MCF 10A (cell line): ENCODE results near the gene ZNF653. TPM values are rescaled to one million over a fixed set of nuclear protein-coding genes. Genes with fewer than 3 reads are reported as not detected.

ENCODE experiments used
- BruUV-seq: library from RNA; stranded (reverse); fragments of 400-500 nt; replicated peaks from 2 replicates; lab custom pipeline; 2021; lab: Mats Ljungman, UMichigan
- CTCF ChIA-PET: fragments of 300-600 bp; sonication (Branson Sonifier 250); formaldehyde crosslinking; extraction: SDS; loops from one replicate; lab custom pipeline; 2021; ENCODE audit warnings: antibody characterized with exemption, inconsistent platforms; lab: Yijun Ruan, JAX
- POLR2A ChIA-PET: fragments of 300-600, 350-650 bp; sonication (Branson Sonifier 250); formaldehyde crosslinking; extraction: SDS; loops from one replicate; lab custom pipeline; 2020; ENCODE audit warnings: antibody characterized with exemption, inconsistent platforms; lab: Yijun Ruan, JAX
- DNase-seq: peaks from one replicate; pipeline ENCODE4 v3.0.0-alpha.2; 2018; ENCODE audit not compliant: unreplicated experiment
- H3K27ac Mint-ChIP-seq: one replicate; pipeline ENCODE4 v1.8.0; 2022; ENCODE audit warnings: mild to moderate bottlenecking, low read depth, mixed read lengths; ENCODE audit not compliant: unreplicated experiment
- H3K27me3 Mint-ChIP-seq: one replicate; pipeline ENCODE4 v1.8.0; 2022; ENCODE audit warnings: mixed read lengths; ENCODE audit not compliant: insufficient read depth, unreplicated experiment
- H3K36me3 Mint-ChIP-seq: one replicate; pipeline ENCODE4 v1.8.0; 2022; ENCODE audit warnings: mild to moderate bottlenecking, moderate library complexity, mixed read lengths; ENCODE audit not compliant: insufficient read depth, unreplicated experiment
- H3K4me1 Mint-ChIP-seq: one replicate; pipeline ENCODE4 v1.8.0; 2022; ENCODE audit warnings: mixed read lengths; ENCODE audit not compliant: insufficient read depth, unreplicated experiment
- H3K4me3 Mint-ChIP-seq: one replicate; pipeline ENCODE4 v1.8.0; 2022; ENCODE audit warnings: mild to moderate bottlenecking, moderate library complexity, mixed read lengths; ENCODE audit not compliant: unreplicated experiment
- H3K9me3 Mint-ChIP-seq: one replicate; pipeline ENCODE4 v1.8.0; 2022; ENCODE audit warnings: mixed read lengths; ENCODE audit not compliant: unreplicated experiment
- CTCF ChIP-seq: fragments of 200-600 bp; IDR thresholded peaks from one replicate; pipeline ENCODE4 v1.8.0; 2022; ENCODE audit warnings: antibody characterized with exemption, mild to moderate bottlenecking; ENCODE audit not compliant: unreplicated experiment
- intact Hi-C: fragments of 100-400 bp; cut with micrococcal nuclease; formaldehyde crosslinking; loops from 2 replicates; pipeline ENCODE4 v1.14.1; 2022
- total RNA-seq: library from RNA; stranded (reverse); gene quantifications from 2 replicates; pipeline ENCODE4 v1.2.3, GENCODE V29; 2022

Gene ZNF653
- total RNA-seq, 1 experiment from 2014 or later: 7.7 TPM

- Mint-ChIP-seq H3K4me1 (no peaks in the 10 kb centered on the region), H3K9me3 (no peaks in the 10 kb centered on the region), H3K27me3 (no peaks in the 10 kb centered on the region), H3K27ac (peak overlapping the region; percentile 36), H3K36me3 (peaks cover 14% of the 10 kb centered on the region), H3K4me3 (no peak overlapping the region)
- intact Hi-C loops: loop anchor here (5.0 kb wide), 1 partner anchor 648 kb away; the partner anchor contains the start of gene ZNF20
- no peak for DNase-seq
- CTCF ChIA-PET: interaction anchor here (0.6 to 1.6 kb wide), 3 partner anchors 8 to 93 kb away, joined by 3 to 5 read pairs (median 4); no protein-coding TSS in a partner anchor
- POLR2A ChIA-PET: no interaction called here
- BruUV-seq: no TSS peak
- TF ChIP-seq CTCF: no peak
Observed at GRCh38 chr19:11494634-11495285, 10.9 kb downstream of the ZNF653 start.

GRCh38 chr19:11489378-11489777 lies 16.3 kb downstream of the ZNF653 start:
- Mint-ChIP-seq H3K36me3 (peaks cover 7% of the 10 kb centered on the region), H3K4me1 (peaks cover 6% of the 10 kb centered on the region), H3K27me3 (no peaks in the 10 kb centered on the region), H3K27ac (no peak overlapping the region), H3K9me3 (no peaks in the 10 kb centered on the region), H3K4me3 (no peak overlapping the region)
- intact Hi-C loops: no loop called here
- CTCF ChIA-PET: no interaction called here
- DNase-seq: no peak
- POLR2A ChIA-PET: no interaction called here
- TF ChIP-seq CTCF: no peak
- BruUV-seq: no TSS peak

- CTCF ChIA-PET: interaction anchor here (1.4 kb wide), 1 partner anchor 52 kb away, joined by 3 read pairs; the partner anchor contains the start of genes ODAD3 and PRKCSH
- DNase-seq: no peak
Observed at GRCh38 chr19:11486661-11487503, 18.8 kb downstream of the ZNF653 start.

More at GRCh38 chr19:11486661-11487503, 18.8 kb downstream of the ZNF653 start:
- no peaks in the 10 kb centered on the region for H3K9me3 Mint-ChIP-seq
- H3K27me3 Mint-ChIP-seq: no peaks in the 10 kb centered on the region
- TF ChIP-seq CTCF: no peak
- H3K36me3 Mint-ChIP-seq: no peaks in the 10 kb centered on the region
- no TSS peak for BruUV-seq
- POLR2A ChIA-PET: interaction anchor here (1.2 kb wide), 1 partner anchor 10 kb away, joined by 4 read pairs; no protein-coding TSS in a partner anchor
- H3K4me1 Mint-ChIP-seq: peaks cover 6% of the 10 kb centered on the region
- no peak overlapping the region for H3K27ac Mint-ChIP-seq
- intact Hi-C loops: no loop called here
- no peak overlapping the region for H3K4me3 Mint-ChIP-seq
